ENCODE measurements around the gene BAX.

The BAX gene

DNA sequence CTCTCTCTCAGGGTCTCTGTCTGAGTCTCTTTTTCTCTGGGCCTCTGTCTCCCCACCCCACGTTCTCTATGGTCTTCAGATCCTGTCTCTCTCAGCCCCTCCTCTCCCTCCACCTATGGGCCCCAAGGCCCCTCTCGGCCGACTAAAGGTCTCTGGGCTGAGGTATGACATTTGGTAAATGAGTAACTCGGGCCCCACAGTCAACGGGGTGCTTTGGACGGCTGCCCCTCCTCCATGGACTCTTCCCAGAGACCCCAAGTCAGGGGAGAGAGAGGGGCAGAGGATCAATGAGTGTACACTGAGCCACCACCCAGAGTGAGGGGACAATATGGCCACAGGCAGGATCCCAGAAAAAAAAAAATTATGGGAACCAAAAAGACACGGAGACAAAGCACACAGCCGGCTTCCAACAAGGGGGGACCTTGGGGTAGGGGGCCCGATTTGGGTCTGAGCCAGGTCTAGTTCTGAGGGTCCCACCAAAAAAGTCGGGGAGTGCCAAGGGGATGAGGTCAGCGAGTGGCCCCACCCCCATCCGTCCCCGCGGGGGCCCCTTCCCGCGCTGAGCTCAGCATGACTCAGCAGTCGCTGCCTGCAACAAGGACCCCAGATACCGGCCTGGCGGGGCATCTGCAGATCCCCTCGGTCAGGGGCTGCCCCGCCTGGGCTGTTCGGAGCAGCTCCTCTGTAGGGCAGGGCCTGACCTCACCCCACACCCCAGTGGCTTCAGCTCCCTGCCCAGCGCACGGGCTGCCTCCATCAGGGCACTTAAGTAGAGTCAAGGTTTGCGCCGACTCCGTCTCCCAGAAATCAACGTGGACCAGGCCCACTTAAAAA lies 8.9 kb downstream of the BAX start:
- DNase-seq = peak; percentile 78

DNA sequence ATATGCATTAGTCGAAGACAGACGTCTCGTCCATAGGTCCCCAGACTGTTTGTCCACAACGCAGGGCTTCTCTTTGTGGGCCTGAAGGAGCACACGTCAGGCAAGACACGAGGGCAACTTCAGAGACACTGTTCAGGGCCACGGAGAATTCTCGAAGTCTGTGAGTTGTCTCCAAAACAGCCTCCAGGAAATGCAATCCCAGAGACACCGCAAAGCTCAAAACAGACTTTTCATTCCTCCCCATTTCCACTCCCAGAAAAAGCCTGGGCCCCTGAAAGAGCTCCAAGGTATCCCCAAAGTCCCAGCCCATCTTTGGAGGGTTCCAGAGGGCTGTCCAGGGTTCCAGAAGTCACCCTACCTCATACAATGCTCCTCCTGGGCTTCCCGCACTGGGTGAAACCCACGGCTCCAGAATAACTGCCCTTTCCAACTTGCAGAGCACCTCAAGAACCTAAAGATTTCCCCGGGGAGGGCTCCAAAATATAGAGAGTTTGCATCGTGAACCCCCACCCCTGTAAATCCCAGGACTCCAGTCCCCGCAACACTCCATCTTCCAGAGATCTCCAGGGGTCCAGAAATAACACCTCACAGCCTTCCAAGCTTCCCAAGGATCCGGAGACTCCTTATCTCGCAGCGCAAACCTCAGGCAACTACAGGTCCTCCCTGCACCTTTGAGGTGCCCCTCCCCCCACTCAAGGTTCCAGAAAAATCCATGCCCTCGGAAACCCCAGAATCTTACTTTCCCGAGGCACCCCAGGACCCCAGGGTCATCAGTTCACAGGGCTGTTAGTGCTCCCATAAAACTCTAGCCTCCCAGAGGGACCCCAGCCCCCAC lies 9.7 kb downstream of the BAX start:
- DNase-seq = peak; percentile 21

DNA sequence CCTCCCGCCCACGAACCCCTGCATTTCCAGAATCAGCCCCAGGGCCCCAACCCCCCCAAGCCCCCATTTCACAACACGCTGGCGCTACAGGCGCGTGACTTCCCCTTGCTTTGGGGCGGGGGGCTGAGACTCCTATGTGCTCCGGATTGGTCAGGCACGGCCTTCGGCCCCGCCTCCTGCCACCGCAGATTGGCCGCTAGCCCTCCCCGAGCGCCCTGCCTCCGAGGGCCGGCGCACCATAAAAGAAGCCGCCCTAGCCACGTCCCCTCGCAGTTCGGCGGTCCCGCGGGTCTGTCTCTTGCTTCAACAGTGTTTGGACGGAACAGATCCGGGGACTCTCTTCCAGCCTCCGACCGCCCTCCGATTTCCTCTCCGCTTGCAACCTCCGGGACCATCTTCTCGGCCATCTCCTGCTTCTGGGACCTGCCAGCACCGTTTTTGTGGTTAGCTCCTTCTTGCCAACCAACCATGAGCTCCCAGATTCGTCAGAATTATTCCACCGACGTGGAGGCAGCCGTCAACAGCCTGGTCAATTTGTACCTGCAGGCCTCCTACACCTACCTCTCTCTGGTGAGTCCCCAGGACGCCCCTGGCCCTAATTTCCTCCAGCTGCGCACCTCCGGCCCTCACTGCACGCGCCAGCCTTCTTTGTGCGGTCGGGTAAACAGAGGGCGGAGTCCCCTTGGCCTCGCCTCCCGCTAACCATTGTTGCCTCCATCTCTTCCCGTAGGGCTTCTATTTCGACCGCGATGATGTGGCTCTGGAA lies 10.5 kb downstream of the BAX start, which contains the start of gene FTL:
FTL (plus strand) TSS at position 270 of the 766 bp plus-strand sequence; CDS start at position 469, 199 bp downstream.
- DNase-seq = peak; percentile 94

DNA sequence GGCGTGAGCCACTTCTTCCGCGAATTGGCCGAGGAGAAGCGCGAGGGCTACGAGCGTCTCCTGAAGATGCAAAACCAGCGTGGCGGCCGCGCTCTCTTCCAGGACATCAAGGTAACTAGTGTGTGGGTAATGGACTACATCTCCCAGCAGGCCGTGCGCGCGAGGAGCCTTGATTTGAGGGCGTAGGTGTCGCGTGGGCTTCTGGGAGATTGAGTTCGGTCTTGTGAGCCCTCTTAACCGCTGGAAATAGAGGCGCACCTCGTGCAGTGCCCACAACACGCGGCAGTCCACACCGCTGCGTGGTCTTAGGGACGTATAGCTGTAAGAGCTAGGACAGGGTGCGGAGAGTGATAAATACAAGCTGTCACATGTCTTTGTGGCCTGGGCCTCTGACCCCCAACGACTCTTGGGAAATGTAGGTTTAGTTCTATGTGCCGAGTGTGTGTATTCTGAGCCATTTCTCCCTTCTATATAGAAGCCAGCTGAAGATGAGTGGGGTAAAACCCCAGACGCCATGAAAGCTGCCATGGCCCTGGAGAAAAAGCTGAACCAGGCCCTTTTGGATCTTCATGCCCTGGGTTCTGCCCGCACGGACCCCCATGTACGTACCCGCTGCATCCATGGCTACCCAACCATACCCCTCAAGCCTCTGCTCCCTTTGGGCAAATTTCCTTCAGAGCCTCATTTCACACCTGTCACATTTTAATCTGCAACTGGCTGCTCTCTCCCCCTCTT lies 11.3 kb downstream of the BAX start:
- DNase-seq = peak; percentile 92

DNA sequence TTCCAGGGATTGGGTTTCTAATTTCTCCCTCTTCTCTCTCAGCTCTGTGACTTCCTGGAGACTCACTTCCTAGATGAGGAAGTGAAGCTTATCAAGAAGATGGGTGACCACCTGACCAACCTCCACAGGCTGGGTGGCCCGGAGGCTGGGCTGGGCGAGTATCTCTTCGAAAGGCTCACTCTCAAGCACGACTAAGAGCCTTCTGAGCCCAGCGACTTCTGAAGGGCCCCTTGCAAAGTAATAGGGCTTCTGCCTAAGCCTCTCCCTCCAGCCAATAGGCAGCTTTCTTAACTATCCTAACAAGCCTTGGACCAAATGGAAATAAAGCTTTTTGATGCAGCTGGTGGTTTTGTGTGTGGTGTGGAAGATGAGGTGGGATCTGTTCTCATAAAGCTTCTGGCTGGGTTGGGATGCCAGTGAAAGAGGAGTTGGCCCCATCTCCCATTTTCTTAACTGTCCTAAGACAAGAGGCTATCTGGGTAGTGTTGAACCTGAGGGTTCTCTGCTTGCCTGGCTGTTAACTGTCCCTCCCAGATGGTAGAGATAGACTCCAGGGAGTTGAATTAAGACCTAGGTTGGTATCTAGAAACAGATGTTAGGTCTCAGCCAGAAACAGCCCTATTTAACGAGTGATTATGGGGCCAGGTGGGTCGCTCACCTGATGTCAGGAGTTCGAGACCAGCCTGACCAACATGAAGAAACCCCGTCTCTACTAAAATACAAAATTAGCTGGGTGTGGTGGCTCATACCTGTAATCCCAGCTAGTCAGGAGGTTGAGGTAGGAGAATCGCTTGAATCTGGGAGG lies 12.1 kb downstream of the BAX start:
- no peak for DNase-seq

DNA sequence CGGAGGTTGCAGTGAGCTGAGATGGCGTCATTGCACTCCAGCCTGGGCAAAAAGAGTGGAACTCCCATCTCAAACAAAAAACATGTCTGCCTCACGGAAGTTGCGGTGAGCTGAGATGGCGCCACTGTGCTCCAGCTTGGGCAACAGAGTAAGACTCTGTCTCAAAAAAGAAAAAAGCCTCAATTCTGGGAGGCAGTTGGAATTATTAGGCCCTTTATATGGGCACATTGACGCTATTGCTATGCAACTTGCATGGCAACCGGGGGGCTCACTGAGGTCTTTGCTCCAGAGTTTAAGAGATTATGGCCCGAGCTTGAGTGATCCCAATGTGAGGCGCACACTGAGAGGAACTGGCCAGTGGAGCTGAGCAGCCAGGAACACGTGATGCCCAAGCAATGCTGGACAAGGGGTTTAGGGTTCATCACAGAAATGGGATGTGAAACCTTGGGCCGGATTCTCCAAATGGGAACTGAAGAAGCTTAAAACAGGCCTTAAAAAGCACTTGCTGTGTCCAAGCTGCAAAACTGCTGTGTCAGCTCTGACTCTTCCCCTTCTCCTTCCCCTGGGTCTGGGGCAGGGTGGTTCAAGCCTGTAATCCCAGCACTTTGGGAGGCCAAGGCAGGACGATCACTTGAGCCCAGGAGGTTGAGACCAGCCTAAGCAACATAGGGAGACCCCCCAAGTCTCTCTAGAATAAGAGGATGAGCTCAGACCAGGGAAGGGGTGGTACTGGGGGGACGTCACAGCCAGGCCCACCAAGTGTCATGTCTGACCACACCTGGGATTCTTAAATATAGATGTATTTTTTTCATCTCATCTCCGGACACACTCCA lies 12.9 kb downstream of the BAX start:
- DNase-seq = no peak

DNA sequence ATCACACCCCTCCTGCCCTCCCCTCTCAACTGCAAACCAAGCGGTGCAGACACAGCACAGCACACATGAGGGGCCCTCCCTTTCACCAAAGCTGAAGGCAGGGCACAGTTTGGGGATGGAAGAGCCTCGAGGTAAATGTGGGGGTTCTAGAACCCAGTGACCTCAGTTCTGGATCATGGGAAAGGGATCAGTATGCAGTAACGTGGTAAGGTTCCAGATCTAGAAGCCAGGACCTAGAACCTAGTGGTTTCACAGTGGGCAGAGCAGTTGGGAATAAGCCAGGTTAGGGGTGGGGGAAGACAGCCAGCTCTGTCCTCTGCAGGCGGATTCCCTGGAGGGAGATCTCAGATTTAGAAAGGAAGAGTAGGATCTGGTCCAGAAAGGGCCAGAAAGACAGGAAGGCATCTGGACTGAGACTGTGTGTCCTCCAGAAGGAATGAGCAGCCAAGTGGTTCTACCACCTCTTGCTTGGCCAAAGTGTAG lies 13.5 kb downstream of the BAX start:
- DNase-seq = no peak

DNA sequence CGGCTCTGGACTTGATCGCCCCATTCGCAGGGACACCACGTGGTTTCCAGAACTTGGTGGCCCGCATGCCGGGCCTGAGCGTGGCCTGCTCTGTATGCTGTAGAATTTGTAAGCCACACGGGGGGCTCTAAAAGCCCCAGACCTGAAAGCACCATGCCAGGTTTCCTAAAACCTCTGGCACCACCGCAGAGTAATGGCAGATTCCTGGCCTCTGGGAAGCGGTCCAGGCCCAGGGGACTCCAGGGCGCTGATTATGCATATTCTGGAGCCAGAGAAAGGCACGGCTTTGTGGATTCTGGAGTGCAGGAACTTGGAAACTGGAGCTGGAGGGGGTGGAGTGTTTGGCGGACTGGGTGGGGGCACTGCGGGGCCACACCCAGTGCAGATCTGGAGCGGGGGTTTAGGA lies 14.1 kb downstream of the BAX start:
- no peak for DNase-seq

DNA sequence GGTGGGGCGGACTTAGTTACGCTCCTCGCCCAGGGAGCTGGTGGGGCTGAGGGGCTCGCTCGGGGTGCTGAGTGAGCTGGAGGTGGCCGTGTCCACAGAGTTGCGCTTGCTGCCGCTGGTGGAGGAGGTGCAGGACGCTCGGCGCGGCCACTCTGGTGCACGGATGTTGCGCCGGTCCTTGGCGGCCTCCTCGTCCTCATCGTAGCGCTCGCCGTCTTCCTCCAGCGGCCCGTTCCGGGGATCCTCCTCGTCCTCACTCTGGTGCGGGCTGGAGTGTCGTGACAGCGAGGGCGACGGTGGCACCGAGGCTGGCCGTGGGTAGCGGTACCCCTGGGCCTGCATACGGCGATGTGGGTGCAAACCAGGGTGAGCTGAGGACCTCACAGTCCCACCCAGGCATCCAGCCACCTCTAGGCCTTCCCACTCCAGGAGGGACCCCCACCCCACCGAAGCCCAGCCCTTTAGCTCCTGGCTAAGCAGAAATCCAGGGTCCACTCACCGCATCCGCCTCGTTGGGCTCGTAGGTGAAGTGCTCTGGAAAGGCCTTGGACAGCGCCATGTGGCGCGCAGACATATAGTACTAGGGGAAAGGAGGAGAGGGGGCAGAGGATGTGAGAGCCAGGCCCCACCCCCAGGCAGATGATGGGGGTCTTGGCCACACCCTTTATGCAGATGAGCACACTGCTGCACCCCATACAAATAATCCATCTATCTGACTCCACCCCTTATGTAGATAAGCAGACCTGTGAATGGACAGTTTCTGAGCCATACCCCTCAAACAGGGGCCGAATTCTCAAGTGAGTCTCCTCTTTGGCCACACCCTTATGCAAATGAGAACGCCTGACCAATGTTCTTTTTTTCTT lies 14.8 kb downstream of the BAX start:
- no peak for DNase-seq

DNA sequence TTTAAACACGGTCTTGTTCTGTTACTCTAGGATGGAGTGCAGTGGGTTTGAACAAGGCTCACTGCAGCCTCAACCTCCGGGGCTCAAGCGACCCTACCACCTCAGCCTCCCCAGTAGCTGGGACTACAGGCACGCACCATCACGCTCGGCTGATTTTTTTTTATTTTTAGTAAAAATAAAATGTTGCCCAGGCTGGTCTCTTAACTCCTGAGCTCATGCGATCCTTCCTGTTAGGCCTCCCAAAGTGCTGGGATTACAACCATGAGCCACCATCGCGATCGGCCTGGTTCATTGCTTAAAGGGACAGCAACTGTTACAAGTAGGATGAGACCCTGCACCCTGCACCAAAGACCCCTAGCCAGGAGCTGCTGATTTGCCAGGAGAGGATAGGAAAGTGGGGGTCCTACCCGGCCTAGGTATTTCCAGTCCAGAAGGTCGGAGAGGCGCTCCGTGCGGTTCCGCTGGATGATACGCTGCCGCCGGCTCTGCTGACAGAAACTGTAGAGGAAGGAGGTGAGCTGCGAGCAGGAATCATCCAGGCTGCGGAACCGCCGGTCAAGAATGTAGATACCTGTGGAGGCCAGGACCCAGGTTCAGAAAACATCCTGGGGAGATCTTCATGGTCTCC lies 15.6 kb downstream of the BAX start:
- DNase-seq = no peak

DNA sequence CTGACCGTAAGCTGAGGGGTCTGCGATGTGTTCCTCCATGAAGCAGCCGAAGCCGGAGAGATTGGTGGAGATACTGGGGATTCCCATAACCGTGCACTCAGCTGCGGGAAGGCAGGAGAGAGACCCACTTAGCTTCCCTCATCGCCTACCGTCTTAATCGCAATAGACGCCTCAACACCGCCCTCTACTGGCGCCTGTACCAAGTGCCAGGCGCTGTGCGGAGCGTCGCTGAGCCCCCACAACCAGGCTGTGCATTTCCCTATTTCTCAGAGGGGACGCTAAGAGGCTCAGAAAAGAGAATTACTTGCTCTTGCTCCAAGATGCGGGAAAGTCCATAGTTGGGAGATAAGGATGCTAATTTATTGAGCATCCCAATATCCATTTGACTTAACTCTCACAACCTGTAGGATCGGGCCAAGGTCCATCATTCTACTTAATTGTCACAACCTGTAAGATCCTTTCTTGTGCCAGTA lies 16.3 kb downstream of the BAX start:
- DNase-seq = peak; percentile 75

DNA sequence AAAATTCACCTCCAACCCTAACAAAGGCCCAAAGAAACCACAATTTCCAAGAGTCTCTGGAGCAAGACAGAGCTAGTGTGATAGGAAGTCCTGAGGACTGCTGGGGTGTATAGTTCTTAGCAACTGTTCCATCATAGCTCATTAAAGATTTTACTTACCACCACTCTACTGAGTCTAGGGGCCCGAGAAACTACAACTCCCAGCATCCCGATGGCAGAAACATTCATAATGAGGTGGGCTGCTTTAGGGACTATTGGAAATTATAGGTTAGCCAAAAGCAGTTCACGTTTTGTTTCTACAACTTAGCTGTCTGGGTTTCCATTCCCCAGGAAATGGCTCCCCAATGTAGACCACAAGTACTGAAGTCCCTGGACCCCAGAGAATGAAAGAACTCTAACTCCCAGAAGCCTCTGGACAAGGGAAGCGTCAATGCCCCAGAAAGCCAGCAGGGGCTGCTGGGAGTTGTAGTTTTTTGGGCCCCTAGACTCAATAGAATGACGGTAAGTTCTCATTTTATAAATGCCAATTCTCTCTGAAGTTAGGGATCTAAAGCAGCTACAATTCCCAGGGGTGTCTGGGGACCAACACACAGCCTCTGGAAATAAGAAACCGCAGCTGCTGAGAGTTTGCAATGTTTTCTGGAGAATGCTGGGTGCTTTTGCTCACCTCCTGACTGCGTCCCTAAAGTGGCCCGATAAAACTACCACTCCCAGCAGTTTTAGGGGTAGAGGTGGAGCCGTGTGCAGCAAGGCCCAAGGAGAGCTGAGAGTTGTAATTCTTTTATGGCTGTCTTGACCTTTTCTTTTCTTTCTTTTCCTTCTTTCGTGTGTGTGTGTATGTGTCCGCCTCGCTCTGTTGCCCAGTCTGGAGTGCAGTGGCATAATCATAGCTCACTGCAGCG lies 21.5 kb downstream of the BAX start:
- no peak for DNase-seq

DNA sequence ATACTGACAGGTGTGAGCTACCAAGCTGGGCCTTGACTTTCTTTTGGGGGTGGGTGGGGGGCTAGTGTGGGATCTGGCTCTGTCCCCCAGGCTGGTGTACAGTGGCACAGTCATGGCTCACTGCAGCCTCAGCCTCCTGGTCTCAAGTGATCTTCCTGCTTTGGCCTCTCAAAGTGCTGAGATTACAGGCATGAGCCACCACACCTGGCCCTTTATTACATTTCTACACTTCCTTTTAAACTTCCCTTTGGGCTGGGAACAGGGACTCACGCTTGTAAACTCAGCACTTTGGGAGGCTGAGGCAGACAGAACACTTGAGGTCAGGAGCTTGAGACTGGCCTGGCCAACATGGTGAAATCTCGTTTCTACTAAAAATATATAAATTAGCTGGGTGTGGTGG lies 22.4 kb downstream of the BAX start:
- no peak for DNase-seq

DNA sequence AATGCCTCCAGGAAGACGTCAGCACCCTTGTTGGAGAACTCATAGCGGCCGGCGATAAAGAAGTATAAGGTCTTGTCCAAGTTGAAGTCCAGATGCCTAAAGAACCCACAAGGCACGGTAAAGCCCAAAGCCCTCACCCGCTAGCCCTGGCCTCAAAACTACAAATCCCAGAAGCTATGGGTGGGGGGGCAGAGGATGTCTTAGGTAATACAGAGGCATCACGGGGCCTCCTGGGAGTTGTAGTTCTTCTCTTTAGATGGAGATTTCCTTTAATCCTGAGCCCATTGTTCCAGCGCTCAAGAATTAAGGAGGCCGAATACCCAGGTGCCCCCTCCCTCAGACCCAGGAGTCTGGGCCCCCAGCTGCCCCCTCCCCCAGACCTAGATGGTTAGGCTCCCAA lies 27.6 kb downstream of the BAX start:
- no peak for DNase-seq

DNA sequence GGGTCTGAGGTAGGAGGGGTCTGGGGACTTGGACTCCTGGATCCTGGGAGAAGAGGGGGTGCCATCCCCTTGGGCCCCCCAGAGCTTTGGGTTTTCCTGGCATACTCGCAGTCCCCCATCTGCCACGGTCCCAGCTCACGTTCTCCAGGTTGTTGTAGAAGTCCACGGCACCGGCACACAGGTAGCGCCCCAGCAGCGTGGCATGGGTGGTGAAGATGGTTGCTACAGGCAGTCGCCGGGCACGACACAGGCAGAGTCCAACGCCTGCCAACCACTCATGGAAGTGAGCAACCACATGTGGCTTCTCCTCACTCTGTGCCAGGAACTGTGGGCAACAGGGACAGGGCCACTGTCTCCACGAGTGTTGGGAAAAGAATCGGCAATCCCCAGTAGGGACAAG lies 31.0 kb downstream of the BAX start:
- no peak for DNase-seq

DNA sequence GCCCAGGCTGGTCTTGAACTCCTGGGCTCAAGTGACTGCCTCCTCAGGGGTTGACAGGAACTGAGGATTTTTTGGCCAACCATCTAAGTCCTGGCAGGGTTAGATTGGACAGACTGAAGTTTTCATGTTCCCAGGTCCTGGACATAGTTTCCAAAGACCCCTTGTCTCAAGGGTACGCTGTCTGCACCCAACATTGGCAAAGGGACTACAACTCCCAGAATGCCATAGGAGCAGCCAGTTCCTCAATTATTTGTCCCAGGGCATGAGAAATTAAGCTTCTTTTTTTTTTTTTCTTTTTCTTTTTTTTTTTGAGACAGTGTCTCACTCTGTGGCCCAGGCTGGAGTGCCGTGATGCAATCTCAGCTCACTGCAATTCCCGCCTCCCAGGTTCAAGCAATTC lies 31.5 kb downstream of the BAX start:
- no peak for DNase-seq

DNA sequence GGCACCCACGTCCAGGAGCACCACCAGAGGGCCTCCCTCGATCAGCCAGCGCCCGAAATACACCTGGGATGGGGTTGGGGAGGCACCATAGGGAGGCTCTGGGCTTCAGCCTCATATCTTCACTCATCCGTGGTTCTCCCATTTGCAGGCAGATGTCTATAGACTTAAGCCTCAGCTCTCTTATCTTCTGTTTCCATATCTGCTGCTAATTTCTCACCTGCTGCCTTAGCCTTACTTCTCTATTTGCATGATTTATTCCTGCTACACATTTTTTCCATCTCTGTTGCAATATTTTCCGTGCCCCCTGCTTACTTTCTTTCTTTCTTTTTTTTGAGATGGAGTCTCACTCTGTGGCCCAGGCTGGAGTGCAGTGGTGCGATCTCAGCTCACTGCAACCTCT lies 32.6 kb downstream of the BAX start:
- no peak for DNase-seq

DNA sequence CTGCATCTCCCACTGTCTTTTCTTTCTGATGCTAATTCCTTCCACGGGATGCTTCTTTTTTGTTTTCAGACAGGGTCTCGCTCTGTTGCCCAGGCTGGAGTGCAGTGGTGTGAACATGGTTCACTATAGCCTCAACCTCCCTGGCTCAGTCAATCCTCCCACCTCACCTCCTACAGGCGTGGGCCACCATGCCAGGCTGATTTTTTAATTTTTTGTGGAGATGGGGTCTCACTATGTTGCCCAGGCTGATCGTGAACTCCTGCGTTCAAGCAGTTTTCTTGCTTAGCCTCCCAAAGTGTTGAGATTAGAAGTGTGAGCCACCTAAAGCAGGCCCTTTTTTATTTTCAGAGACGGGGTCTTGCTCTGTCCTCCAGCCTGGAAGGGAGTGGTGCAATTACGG lies 33.6 kb downstream of the BAX start:
- DNase-seq = no peak
